HEK293 (cell line): ENCODE results near the gene SLAMF9.

Experiments
- CTCF ChIA-PET: fragments of 350-600 bp; formaldehyde crosslinking; extraction: SDS; loops from one replicate; lab custom pipeline; 2021; ENCODE audit warnings: antibody characterized with exemption; lab: Yijun Ruan, JAX
- POLR2A ChIA-PET: fragments of 300-600 bp; formaldehyde crosslinking; extraction: SDS; loops from one replicate; lab custom pipeline; 2020; ENCODE audit warnings: antibody characterized with exemption, inconsistent platforms; lab: Yijun Ruan, JAX
- H3K27ac ChIP-seq: fragments of 200-500 bp; sonication (Bioruptor generic); 2 replicates; pipeline ENCODE4 v1.5.1; 2014; ENCODE audit warnings: low read depth, low read length, control low read depth, inconsistent platforms; ENCODE audit errors: extremely low read depth
- H3K36me3 ChIP-seq, 2 experiments: fragments of 200-500 bp in 1 of 2; sonication (Bioruptor generic) in 1 of 2; 1 replicate in 1 of 2; 2 replicates in 1 of 2; pipeline ENCODE4 v1.5.1; 2014 to 2017; ENCODE audit warnings: inconsistent platforms in 2 of 2, low read length in 2 of 2; ENCODE audit not compliant: control insufficient read depth in 2 of 2, insufficient read depth in 1 of 2
- H3K4me1 ChIP-seq: fragments of 200-500 bp; sonication (Bioruptor generic); 2 replicates; pipeline ENCODE4 v1.5.1; 2014; ENCODE audit warnings: mild to moderate bottlenecking, low read length, inconsistent platforms; ENCODE audit not compliant: control insufficient read depth, insufficient read depth
- H3K4me3 ChIP-seq: 2 replicates; pipeline ENCODE4 v1.5.1; 2011; ENCODE audit warnings: low read depth, mild to moderate bottlenecking, control low read depth, low read length, moderate library complexity
- H3K9me3 ChIP-seq: fragments of 200-500 bp; sonication (Bioruptor generic); 2 replicates; pipeline ENCODE4 v1.5.1; 2014; ENCODE audit warnings: low read depth, low read length, inconsistent platforms; ENCODE audit not compliant: control insufficient read depth, insufficient read depth
- EGR2 ChIP-seq: fragments of 450-650 bp; formaldehyde crosslinking; IDR thresholded peaks from 2 replicates; pipeline ENCODE4 v1.5.1; 2016; ENCODE audit warnings: low read depth, missing biosample characterization, missing genetic modification characterization
- GLI2 ChIP-seq: fragments of 450-650 bp; formaldehyde crosslinking; IDR thresholded peaks from 2 replicates; pipeline ENCODE4; 2017; ENCODE audit warnings: missing biosample characterization, missing genetic modification characterization, low read depth, borderline replicate concordance
- RBAK ChIP-seq: fragments of 450-650 bp; formaldehyde crosslinking; IDR thresholded peaks from 2 replicates; pipeline ENCODE4 v1.5.1; 2016; ENCODE audit warnings: missing biosample characterization, missing genetic modification characterization
- TCF7L2 ChIP-seq: IDR thresholded peaks from 2 replicates; pipeline ENCODE4 v1.6.1; 2011; ENCODE audit warnings: low read depth, mild to moderate bottlenecking, inconsistent platforms, low read length, moderate library complexity, borderline replicate concordance
- TRIM28 ChIP-seq: IDR thresholded peaks from 2 replicates; pipeline ENCODE4 v1.6.1; 2011; ENCODE audit warnings: low read length, control low read depth, borderline replicate concordance
- ZBTB17 ChIP-seq: fragments of 450-650 bp; formaldehyde crosslinking; IDR thresholded peaks from 2 replicates; pipeline ENCODE4 v1.5.1; 2016; ENCODE audit warnings: missing biosample characterization, missing genetic modification characterization
- ZBTB20 ChIP-seq: fragments of 450-650 bp; formaldehyde crosslinking; IDR thresholded peaks from 2 replicates; pipeline ENCODE4 v1.5.1; 2016; ENCODE audit warnings: missing biosample characterization, missing genetic modification characterization
- ZBTB21 ChIP-seq: fragments of 450-650 bp; formaldehyde crosslinking; IDR thresholded peaks from 2 replicates; pipeline ENCODE4 v1.5.1; 2017; ENCODE audit warnings: missing biosample characterization, missing genetic modification characterization
- ZFHX2 ChIP-seq: fragments of 450-650 bp; formaldehyde crosslinking; conservative IDR thresholded peaks from 2 replicates; pipeline ENCODE4 v1.5.1; 2016; ENCODE audit warnings: missing biosample characterization, missing genetic modification characterization
- ZFP37 ChIP-seq: fragments of 450-650 bp; formaldehyde crosslinking; IDR thresholded peaks from 2 replicates; pipeline ENCODE4 v1.5.1; 2016; ENCODE audit warnings: missing biosample characterization, missing genetic modification characterization
- ZNF140 ChIP-seq: fragments of 450-650 bp; formaldehyde crosslinking; IDR thresholded peaks from 2 replicates; pipeline ENCODE4 v1.5.1; 2016; ENCODE audit warnings: missing biosample characterization, missing genetic modification characterization
- ZNF214 ChIP-seq: fragments of 450-650 bp; formaldehyde crosslinking; IDR thresholded peaks from 2 replicates; pipeline ENCODE4 v1.5.1; 2017; ENCODE audit warnings: missing biosample characterization, mild to moderate bottlenecking, missing genetic modification characterization, borderline replicate concordance
- ZNF221 ChIP-seq: fragments of 450-650 bp; formaldehyde crosslinking; IDR thresholded peaks from 2 replicates; pipeline ENCODE4 v1.5.1; 2017; ENCODE audit warnings: missing biosample characterization, missing genetic modification characterization, borderline replicate concordance
- ZNF274 ChIP-seq, 2 experiments: fragments of 200-500 bp in 1 of 2; fragments of 450-650 bp in 1 of 2; sonication (Bioruptor generic) in 1 of 2; formaldehyde crosslinking in 1 of 2; IDR thresholded peaks; 2 replicates each; pipeline versions ENCODE4 v1.5.1 to v1.6.1; 2014 to 2016; ENCODE audit warnings: borderline replicate concordance in 1 of 2, inconsistent platforms in 1 of 2, low read length in 1 of 2, missing biosample characterization in 1 of 2, missing genetic modification characterization in 1 of 2
- ZNF335 ChIP-seq: fragments of 450-650 bp; formaldehyde crosslinking; conservative IDR thresholded peaks from 2 replicates; pipeline ENCODE4 v1.5.1; 2016; ENCODE audit warnings: missing biosample characterization, missing genetic modification characterization
- ZNF398 ChIP-seq: fragments of 450-650 bp; formaldehyde crosslinking; IDR thresholded peaks from 2 replicates; pipeline ENCODE4 v1.5.1; 2017; ENCODE audit warnings: missing biosample characterization, missing genetic modification characterization
- ZNF48 ChIP-seq: fragments of 450-650 bp; formaldehyde crosslinking; IDR thresholded peaks from 2 replicates; pipeline ENCODE4 v1.5.1; 2016; ENCODE audit warnings: missing biosample characterization, missing genetic modification characterization
- ZNF514 ChIP-seq: fragments of 450-650 bp; formaldehyde crosslinking; IDR thresholded peaks from 2 replicates; pipeline ENCODE4 v1.5.1; 2016; ENCODE audit warnings: missing biosample characterization, missing genetic modification characterization
- ZNF529 ChIP-seq: fragments of 450-650 bp; formaldehyde crosslinking; IDR thresholded peaks from 2 replicates; pipeline ENCODE4 v1.5.1; 2017; ENCODE audit warnings: missing genetic modification characterization, missing biosample characterization; ENCODE audit not compliant: insufficient replicate concordance
- ZNF621 ChIP-seq: fragments of 450-650 bp; formaldehyde crosslinking; IDR thresholded peaks from 2 replicates; pipeline ENCODE4 v1.5.1; 2017; ENCODE audit warnings: missing biosample characterization, missing genetic modification characterization
- ZNF654 ChIP-seq: fragments of 450-650 bp; formaldehyde crosslinking; IDR thresholded peaks from 2 replicates; pipeline ENCODE4 v1.5.1; 2016; ENCODE audit warnings: low read depth, missing biosample characterization, missing genetic modification characterization
- ZNF692 ChIP-seq: fragments of 450-650 bp; formaldehyde crosslinking; IDR thresholded peaks from 2 replicates; pipeline ENCODE4 v1.5.1; 2016; ENCODE audit warnings: missing biosample characterization, missing genetic modification characterization
- ZNF701 ChIP-seq: fragments of 450-650 bp; formaldehyde crosslinking; IDR thresholded peaks from 2 replicates; pipeline ENCODE4 v1.5.1; 2016; ENCODE audit warnings: missing biosample characterization, missing genetic modification characterization
- ZNF768 ChIP-seq: fragments of 450-650 bp; formaldehyde crosslinking; IDR thresholded peaks from 2 replicates; pipeline ENCODE4 v1.5.1; 2018; ENCODE audit warnings: missing biosample characterization, mild to moderate bottlenecking, missing genetic modification characterization
- ZSCAN23 ChIP-seq: fragments of 450-650 bp; formaldehyde crosslinking; IDR thresholded peaks from 2 replicates; pipeline ENCODE4 v1.5.1; 2016; ENCODE audit warnings: missing biosample characterization, missing genetic modification characterization
- ZXDB ChIP-seq: fragments of 450-650 bp; formaldehyde crosslinking; IDR thresholded peaks from 2 replicates; pipeline ENCODE4 v1.5.1; 2016; ENCODE audit warnings: missing biosample characterization, missing genetic modification characterization
- TF ChIP-seq, protein P1 (sequence below): fragments of 450-650 bp; IDR thresholded peaks from 2 replicates; pipeline ENCODE4 v1.5.1; 2018; ENCODE audit warnings: missing biosample characterization, missing genetic modification characterization
- TF ChIP-seq, protein P2 (sequence below): fragments of 450-650 bp; formaldehyde crosslinking; IDR thresholded peaks from 2 replicates; pipeline ENCODE4 v1.5.1; 2016; ENCODE audit warnings: missing biosample characterization, missing genetic modification characterization
- TF ChIP-seq, protein P3 (sequence below): fragments of 450-650 bp; formaldehyde crosslinking; IDR thresholded peaks from 2 replicates; pipeline ENCODE4 v1.5.1; 2016; ENCODE audit warnings: missing biosample characterization, missing genetic modification characterization
- TF ChIP-seq, protein P4 (sequence below): fragments of 450-650 bp; formaldehyde crosslinking; IDR thresholded peaks from 2 replicates; pipeline ENCODE4 v1.5.1; 2016; ENCODE audit warnings: missing biosample characterization, missing genetic modification characterization, low read depth

SLAMF9 gene

DNA sequence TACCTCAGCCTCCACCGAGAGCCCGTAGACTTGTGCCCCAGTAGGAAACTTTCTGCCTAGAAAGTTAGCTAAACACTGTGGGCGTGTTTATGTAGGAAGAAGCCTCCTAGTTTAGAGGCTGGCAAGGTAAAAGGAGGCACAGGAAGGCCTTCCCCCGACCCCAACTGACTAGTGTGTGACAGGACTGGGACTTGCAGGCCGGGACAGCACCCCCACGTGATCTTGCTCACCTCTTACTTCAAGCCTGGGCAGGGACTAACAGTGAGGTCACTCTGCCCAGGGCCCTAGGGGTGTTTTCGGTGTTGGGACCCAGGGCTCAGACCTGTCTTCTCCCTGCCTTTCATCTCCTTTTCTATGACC, 28.3 kb downstream of the SLAMF9 start:
- peaks cover 0 to 21% of the 10 kb centered on the region in 2 experiments; a peak in 1 of 3 replicates for H3K36me3 ChIP-seq
- no peak overlapping the region; the same call in 1 of the 2 replicates for H3K27ac ChIP-seq
- POLR2A ChIA-PET: interaction anchor here (0.9 to 4.2 kb wide), 12 partner anchors 11 to 337 kb away, joined by 3 to 41 read pairs (median 4); partner anchors contain the start of genes DCAF8, IGSF9 and PIGM
- CTCF ChIA-PET: interaction anchor here (2.9 to 19.3 kb wide), 2 partner anchors 33 to 79 kb away, joined by 23 to 353 read pairs; no protein-coding TSS in a partner anchor
- no peaks in the 10 kb centered on the region for H3K9me3 ChIP-seq
- H3K4me1 ChIP-seq: peaks cover 13% of the 10 kb centered on the region
- H3K4me3 ChIP-seq: peak overlapping the region; percentile 64
- TF ChIP-seq, protein P1, sequence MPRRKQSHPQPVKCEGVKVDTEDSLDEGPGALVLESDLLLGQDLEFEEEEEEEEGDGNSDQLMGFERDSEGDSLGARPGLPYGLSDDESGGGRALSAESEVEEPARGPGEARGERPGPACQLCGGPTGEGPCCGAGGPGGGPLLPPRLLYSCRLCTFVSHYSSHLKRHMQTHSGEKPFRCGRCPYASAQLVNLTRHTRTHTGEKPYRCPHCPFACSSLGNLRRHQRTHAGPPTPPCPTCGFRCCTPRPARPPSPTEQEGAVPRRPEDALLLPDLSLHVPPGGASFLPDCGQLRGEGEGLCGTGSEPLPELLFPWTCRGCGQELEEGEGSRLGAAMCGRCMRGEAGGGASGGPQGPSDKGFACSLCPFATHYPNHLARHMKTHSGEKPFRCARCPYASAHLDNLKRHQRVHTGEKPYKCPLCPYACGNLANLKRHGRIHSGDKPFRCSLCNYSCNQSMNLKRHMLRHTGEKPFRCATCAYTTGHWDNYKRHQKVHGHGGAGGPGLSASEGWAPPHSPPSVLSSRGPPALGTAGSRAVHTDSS (tag by site-specific recombination): no peak
- TF ChIP-seq ZBTB20 (no peak), TCF7L2 (peak; percentile 54), ZNF514 (tag by site-specific recombination) (no peak), ZNF621 (no peak), ZNF221 (tag by site-specific recombination) (no peak), ZFP37 (no peak), ZNF140 (tag by site-specific recombination) (no peak), ZBTB21 (tag by site-specific recombination) (no peak), ZNF398 (no peak), ZFHX2 (tag by site-specific recombination) (peak; percentile 87), GLI2 (tag by site-specific recombination) (no peak), ZNF335 (tag by site-specific recombination) (peak; percentile 63), ZNF48 (tag by site-specific recombination) (no peak), ZNF214 (tag by site-specific recombination) (no peak), ZNF654 (tag by site-specific recombination) (no peak), ZNF274 (IDR thresholded peaks at IDR 0.05; ENCODE audit: low read length) (no peak), ZNF274 (tag by site-specific recombination; IDR thresholded peaks at IDR 0.05; ENCODE audit: borderline replicate concordance) (no peak), ZNF701 (tag by site-specific recombination) (no peak), ZXDB (no peak), ZSCAN23 (tag by site-specific recombination) (no peak), TRIM28 (peak; percentile 65; the same call in 1 of the 2 replicates), EGR2 (peak; percentile 79), ZBTB17 (tag by site-specific recombination) (peak; percentile 72), ZNF529 (tag by site-specific recombination) (no peak), RBAK (tag by site-specific recombination) (no peak), ZNF768 (no peak), ZNF692 (tag by site-specific recombination) (no peak)
- TF ChIP-seq, protein P2, sequence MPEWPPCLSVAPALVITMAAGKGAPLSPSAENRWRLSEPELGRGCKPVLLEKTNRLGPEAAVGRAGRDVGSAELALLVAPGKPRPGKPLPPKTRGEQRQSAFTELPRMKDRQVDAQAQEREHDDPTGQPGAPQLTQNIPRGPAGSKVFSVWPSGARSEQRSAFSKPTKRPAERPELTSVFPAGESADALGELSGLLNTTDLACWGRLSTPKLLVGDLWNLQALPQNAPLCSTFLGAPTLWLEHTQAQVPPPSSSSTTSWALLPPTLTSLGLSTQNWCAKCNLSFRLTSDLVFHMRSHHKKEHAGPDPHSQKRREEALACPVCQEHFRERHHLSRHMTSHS (tag by site-specific recombination): no peak
- TF ChIP-seq, protein P3, sequence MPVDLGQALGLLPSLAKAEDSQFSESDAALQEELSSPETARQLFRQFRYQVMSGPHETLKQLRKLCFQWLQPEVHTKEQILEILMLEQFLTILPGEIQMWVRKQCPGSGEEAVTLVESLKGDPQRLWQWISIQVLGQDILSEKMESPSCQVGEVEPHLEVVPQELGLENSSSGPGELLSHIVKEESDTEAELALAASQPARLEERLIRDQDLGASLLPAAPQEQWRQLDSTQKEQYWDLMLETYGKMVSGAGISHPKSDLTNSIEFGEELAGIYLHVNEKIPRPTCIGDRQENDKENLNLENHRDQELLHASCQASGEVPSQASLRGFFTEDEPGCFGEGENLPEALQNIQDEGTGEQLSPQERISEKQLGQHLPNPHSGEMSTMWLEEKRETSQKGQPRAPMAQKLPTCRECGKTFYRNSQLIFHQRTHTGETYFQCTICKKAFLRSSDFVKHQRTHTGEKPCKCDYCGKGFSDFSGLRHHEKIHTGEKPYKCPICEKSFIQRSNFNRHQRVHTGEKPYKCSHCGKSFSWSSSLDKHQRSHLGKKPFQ (tag by site-specific recombination): no peak
- TF ChIP-seq, protein P4, sequence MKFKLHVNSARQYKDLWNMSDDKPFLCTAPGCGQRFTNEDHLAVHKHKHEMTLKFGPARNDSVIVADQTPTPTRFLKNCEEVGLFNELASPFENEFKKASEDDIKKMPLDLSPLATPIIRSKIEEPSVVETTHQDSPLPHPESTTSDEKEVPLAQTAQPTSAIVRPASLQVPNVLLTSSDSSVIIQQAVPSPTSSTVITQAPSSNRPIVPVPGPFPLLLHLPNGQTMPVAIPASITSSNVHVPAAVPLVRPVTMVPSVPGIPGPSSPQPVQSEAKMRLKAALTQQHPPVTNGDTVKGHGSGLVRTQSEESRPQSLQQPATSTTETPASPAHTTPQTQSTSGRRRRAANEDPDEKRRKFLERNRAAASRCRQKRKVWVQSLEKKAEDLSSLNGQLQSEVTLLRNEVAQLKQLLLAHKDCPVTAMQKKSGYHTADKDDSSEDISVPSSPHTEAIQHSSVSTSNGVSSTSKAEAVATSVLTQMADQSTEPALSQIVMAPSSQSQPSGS (tag by site-specific recombination): no peak; the same call in 1 of the 2 replicates
